ENCODE data around the gene PRKG1.

GRCh38 chr10:52050429-52051047, 976.3 kb downstream of the PRKG1 start:
- no peak for TF ChIP-seq CTCF (IDR thresholded peaks at IDR 0.05)
- TF ChIP-seq AR (CRISPR knock-in tag; IDR thresholded peaks at IDR 0.05): no peak
- TF ChIP-seq MAX (CRISPR knock-in tag; IDR thresholded peaks at IDR 0.05): no peak
- no peak for TF ChIP-seq ZNF138 (CRISPR knock-in tag; conservative IDR thresholded peaks at IDR 0.05)
- no peak for TF ChIP-seq KAT7 (CRISPR knock-in tag; IDR thresholded peaks at IDR 0.05; ENCODE audit: borderline replicate concordance)
- no peak for TF ChIP-seq ETV6 (CRISPR knock-in tag; IDR thresholded peaks at IDR 0.05)
- no peak for TF ChIP-seq NR1H2 (CRISPR knock-in tag; IDR thresholded peaks at IDR 0.05)
- no peak for TF ChIP-seq TCF7 (CRISPR knock-in tag; IDR thresholded peaks at IDR 0.05; ENCODE audit: low read depth)

All from WTC11 (cell line).